IPS-20b (cell line): ENCODE measurements around the gene TDRKH.
A peak's percentile ranks its signal among the peaks of the same experiment; 100 is the strongest.
"Not testable (repeated sequence)": the region's sequence is repeated elsewhere in the genome, so short reads cannot be mapped to it uniquely, and the experiment has no call there.

Source experiments
- H3K27ac ChIP-seq: one replicate; pipeline ENCODE4 v1.5.1; 2013; ENCODE audit warnings: low read length
- H3K27me3 ChIP-seq: 2 replicates; pipeline ENCODE4 v1.6.1; 2013; ENCODE audit warnings: mild to moderate bottlenecking, low read length, inconsistent platforms; ENCODE audit not compliant: insufficient read depth
- H3K36me3 ChIP-seq: 2 replicates; pipeline ENCODE4 v1.6.1; 2013; ENCODE audit warnings: low read depth, mild to moderate bottlenecking, inconsistent platforms, low read length, moderate library complexity; ENCODE audit not compliant: insufficient read depth
- H3K4me1 ChIP-seq: 2 replicates; pipeline ENCODE4 v1.6.1; 2013; ENCODE audit warnings: mild to moderate bottlenecking, control low read depth, inconsistent platforms, low read length, moderate library complexity; ENCODE audit not compliant: insufficient read depth
- H3K4me3 ChIP-seq: 2 replicates; pipeline ENCODE4 v1.5.1; 2013; ENCODE audit warnings: mild to moderate bottlenecking, low read length, inconsistent platforms
- H3K9ac ChIP-seq: 2 replicates; pipeline ENCODE4 v1.6.1; 2013; ENCODE audit warnings: low read depth, mild to moderate bottlenecking, inconsistent platforms, low read length, moderate library complexity
- H3K9me3 ChIP-seq: 2 replicates; pipeline ENCODE4 v1.6.1; 2013; ENCODE audit warnings: mild to moderate bottlenecking, low read depth, low read length, inconsistent platforms; ENCODE audit not compliant: insufficient read depth

The TDRKH gene

DNA sequence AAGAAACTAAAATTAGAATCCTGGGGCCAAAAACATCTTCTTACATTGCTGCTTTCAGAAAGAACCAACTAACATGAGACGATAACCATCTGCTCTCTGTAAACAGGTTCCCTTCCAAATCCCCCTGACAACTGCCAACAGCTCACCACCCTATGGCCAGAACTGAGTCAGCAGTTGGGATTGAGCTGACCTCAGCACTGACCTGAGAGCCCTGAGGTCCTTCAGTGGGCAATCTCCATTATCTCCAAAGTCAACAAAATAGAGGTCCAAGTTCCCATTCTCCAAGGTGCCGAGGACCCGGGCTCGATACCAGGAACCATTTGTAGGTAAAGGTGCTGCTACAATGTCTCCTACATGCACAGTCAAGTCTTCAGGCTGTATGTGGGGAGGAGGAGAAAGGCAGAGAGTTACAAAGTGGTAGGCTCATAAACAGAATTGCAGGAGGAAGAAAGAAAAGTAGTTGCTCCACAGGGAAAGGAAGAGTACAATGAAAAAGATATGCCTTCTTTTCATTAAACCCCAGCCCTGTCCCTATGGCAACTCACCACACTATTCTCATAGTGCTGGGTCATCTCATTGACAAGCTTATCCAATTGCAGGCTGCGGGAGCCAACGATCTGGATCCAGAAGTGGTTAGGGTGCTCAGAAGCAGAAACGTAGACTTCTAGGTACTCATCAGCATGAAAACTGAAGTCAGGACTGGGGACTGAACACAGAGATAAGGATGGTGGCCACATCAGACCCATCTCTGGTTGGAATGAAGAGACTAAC lies 14.2 kb downstream of the TDRKH start:
- H3K4me1 ChIP-seq, result no peaks in the 10 kb centered on the region
- H3K9ac ChIP-seq, result no peak overlapping the region
- H3K9me3 ChIP-seq, result no peaks in the 10 kb centered on the region
- no peak overlapping the region for H3K27ac ChIP-seq
- H3K36me3 ChIP-seq, result peaks cover 56% of the 10 kb centered on the region
- no peak overlapping the region for H3K4me3 ChIP-seq
- no peaks in the 10 kb centered on the region for H3K27me3 ChIP-seq

DNA sequence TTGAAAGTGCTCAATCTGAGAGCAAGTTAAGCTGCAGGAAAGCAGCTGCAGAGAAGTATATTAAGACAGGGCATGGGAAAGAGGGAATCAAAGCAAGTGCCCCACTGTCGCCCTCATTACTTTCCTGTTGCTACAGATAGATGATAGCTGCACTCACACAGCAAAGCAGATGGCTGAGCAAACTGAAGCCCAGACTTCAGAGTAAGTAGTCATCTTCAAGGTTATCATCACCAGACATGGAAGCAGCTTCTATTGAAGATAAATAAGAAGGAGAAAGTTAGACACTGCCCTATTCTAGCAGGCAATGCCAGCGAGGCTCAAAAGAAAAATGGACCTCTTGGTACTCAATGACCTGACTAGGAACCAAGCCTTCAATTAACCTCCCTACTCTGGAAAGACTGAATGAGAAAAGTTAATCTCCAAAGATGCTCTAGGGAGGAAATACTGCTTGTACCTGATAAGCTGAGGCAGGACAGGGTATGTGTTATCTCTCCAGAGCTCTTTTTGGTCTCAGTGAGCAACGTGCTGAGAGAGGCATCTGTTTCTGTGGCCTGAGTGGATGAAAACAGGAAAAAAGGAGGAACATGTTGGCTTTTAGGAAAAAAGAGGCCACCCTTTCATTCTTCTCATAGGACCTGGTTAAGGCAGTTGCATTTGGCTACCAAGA lies 15.9 kb downstream of the TDRKH start:
- H3K9ac ChIP-seq, result no peak overlapping the region
- H3K27me3 ChIP-seq, result no peaks in the 10 kb centered on the region
- no peak overlapping the region for H3K4me3 ChIP-seq
- H3K36me3 ChIP-seq, result peaks cover 46% of the 10 kb centered on the region
- no peaks in the 10 kb centered on the region for H3K9me3 ChIP-seq
- H3K27ac ChIP-seq, result no peak overlapping the region
- H3K4me1 ChIP-seq, result no peaks in the 10 kb centered on the region

DNA sequence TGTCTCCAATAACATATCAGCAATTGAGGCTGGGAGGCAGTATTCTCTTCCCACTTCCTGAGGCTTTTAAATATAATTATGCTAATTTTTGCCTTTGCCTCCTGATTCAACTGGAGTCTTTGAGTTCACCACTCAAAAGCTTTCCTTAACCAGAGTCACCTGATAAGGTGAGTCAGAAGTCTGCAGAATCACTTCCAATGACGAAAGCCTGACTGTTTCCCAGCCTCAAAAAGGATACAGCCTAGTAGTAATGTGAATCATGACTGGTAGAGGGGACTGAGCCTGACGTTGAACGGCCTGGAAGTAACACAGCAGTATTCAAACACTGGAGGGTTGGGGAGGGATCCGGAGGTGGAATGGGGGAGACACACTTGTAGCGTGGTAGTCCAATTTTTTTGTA lies 16.6 kb downstream of the TDRKH start:
- H3K27me3 ChIP-seq, result no peaks in the 10 kb centered on the region
- no peaks in the 10 kb centered on the region for H3K9me3 ChIP-seq
- no peak overlapping the region for H3K27ac ChIP-seq
- H3K9ac ChIP-seq, result no peak overlapping the region
- no peaks in the 10 kb centered on the region for H3K4me1 ChIP-seq
- H3K4me3 ChIP-seq, result no peak overlapping the region
- peaks cover 43% of the 10 kb centered on the region for H3K36me3 ChIP-seq

DNA sequence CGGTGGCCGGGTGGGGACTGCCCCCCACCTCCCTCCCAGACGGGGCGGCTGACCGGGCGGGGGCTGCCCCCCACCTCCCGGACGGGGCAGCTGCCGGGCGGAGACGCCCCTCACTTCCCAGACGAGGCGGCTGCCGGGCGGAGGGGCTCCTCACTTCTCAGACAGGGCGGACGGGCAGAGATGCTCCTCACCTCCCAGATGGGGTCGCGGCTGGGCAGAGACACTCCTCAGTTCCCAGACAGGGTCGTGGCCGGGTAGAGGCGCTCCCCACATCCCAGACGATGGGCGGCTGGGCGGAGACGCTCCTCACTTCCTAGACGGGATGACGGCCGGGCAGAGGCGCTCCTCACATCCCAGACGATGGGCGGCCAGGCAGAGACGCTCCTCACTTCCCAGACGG lies 21.0 kb downstream of the TDRKH start:
- not testable (repeated sequence) for H3K4me1 ChIP-seq, H3K9me3 ChIP-seq, H3K9ac ChIP-seq, H3K27me3 ChIP-seq, H3K4me3 ChIP-seq, H3K27ac ChIP-seq, H3K36me3 ChIP-seq

DNA sequence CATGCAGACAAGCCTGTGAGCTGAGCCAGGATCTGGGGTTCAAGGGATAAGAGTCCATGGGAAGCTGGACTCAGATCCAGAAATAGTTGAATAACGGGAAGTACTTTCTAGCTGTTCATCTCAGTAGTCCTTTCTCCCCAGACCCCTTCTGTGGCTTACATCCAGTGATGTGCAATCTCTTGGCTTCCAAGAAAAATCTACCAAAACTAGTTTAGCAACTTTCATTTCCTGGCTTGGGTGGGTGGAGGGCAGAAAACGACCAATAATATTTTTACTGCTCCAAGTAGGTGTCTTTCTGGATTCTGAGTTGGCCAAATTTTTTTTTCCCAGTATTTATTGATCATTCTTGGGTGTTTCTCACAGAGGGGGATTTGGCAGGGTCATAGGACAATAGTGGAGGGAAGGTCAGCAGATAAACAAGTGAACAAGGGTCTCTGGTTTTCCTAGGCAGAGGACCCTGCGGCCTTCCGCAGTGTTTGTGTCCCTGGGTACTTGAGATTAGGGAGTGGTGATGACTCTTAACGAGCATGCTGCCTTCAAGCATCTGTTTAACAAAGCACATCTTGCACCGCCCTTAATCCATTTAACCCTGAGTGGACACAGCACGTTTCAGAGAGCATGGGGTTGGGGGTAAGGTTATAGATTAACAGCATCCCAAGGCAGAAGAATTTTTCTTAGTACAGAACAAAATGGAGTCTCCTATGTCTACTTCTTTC lies 21.8 kb downstream of the TDRKH start:
- H3K27ac ChIP-seq, H3K27me3 ChIP-seq, H3K36me3 ChIP-seq, H3K4me1 ChIP-seq, H3K9ac ChIP-seq, H3K9me3 ChIP-seq, H3K4me3 ChIP-seq: not testable (repeated sequence)

DNA sequence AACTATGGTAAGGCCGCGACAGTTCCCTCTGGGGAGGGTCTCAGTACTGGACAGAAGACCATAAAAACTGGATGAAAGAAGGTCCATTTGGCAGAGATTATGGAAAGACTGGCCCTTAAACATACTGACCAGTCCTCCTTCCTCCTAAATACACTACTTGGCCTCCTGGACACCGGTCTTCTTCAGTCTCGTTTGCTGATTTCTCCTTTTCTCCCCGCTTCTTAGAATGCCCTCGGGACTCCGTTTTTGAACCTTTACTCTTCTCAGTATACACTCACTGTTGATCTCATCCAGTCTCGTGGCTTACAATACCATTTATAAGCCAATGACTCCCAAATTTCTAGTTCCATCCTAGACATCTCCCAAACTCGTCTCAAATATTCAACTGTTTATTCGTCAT lies 26.3 kb downstream of the TDRKH start:
- Histone ChIP-seq H3K4me1 (peaks cover 10% of the 10 kb centered on the region; the same call in 1 of the 2 replicates), H3K9me3 (no peaks in the 10 kb centered on the region), H3K36me3 (peaks cover 32% of the 10 kb centered on the region), H3K4me3 (peak overlapping the region; percentile 94), H3K27me3 (no peaks in the 10 kb centered on the region), H3K27ac (peak overlapping the region; percentile 67), H3K9ac (peak overlapping the region; percentile 92)

DNA sequence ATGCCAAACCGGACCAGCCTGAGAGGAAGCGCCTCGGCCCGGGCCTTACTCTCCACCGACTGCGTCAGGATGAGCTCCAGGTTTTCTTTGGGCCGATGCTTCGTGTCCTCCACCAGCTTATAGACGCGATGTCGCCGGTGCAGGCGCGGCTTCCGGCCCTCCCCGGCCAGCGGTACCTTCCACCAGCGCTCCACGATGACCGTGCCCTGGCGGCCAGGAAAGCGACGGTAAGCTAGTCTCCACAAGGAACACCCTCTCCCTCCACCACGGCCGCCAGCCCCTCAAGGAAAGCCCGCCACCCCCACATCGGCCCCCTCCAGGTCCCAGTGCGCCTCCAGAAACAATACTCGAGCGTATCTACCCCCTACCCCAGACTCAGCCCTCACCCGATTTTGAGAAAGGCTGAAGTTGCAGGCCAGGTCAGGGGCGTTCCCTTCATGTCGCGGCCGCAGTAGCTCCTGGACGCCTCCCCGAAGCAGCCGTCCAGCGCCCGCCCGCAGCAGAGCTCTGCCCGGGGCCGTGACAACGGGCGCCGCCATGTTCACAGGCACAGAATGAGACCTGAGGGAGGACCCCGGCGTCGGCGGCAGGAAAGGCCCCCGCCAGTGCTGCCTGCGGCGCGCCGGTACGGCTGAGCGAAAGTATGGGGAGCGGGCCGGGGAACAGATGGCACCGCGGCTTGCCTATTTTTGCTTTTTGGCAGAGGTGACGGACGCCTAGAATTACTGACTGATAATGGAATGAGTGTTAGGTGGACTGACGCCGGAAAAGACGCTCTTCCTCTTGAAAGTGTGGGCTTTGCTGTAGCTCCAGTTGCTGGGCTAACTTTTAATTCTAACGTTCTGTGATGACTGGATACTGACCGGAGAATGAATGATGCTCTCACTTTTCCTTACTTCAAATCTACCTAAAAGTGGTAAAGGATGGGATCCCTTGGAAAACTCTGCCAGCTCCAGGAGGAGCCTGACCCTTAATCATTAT lies 27.1 kb downstream of the TDRKH start, which contains the start of gene MRPL9:
TSS of gene MRPL9 (minus strand) at position 556 of the 981 bp plus-strand sequence. CDS start at position 539, 17 bp downstream.
- Histone ChIP-seq H3K4me1 (peaks cover 10% of the 10 kb centered on the region; the same call in 1 of the 2 replicates), H3K4me3 (peak within 1 kb of the TSS; percentile 94), H3K27ac (peak within 1 kb of the TSS; percentile 67), H3K9ac (peak within 1 kb of the TSS; percentile 92), H3K27me3 (no peaks in the 10 kb centered on the region), H3K9me3 (no peaks in the 10 kb centered on the region), H3K36me3 (peaks cover 40% of the 10 kb centered on the region)

DNA sequence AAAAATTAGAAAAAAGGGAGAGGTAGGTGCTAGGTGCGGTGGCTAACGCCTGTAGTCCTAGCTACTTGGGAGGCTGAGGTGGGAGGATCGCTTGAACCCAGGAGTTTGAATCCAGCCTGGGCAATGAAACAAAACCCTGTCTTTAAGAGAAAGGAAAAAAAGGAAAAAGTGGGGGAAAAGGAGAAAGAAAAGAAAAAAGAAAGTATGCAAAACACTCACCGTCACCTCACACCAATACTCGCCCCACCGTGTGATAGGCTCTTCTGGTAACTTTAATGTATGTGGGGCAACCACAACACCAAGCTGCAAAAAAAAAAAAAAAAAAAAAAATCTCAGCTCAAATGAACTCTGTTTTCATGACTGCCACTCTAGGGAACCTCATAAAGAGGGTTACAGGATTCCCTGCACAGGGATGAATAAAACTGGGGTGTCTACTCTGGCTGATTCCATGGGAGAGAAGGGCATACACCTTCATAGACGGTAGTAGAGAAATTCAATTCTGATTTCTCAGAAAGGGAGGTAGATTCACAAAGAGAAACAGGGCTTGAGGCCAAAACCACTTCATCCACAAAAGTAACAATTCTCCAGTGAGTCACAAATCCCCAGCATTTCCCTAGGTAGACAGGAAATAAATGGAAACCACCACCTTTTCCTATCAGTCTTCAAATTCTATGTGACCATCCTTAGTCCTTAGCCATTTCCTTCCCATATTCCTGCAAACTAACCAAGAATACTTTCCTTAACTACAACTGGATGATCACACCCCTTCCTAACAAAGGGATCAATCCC lies 29.5 kb downstream of the TDRKH start:
- Histone ChIP-seq H3K9me3 (no peaks in the 10 kb centered on the region), H3K4me3 (no peak overlapping the region), H3K36me3 (peaks cover 52% of the 10 kb centered on the region), H3K9ac (no peak overlapping the region), H3K27me3 (no peaks in the 10 kb centered on the region), H3K27ac (no peak overlapping the region), H3K4me1 (peaks cover 10% of the 10 kb centered on the region; the same call in 1 of the 2 replicates)

DNA sequence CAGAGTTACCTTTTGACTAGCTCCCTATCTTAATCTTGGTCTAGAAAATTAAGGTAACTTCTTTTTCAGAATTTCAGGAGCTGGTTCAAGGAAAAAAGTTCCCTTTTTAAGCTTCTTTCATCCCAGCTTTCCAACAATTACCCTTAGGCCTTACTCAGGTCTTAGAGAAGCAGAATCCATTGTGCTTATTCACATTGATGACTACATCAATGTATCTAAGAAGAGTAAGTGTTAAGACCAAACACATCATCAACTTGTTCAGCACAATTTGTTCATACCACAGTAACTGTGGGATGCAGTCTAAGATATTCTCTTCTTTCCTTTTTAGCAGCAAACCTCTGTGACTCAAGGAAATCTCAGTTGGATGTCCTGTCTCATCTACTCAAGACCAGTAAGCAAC lies 31.1 kb downstream of the TDRKH start:
- Histone ChIP-seq H3K36me3 (peaks cover 52% of the 10 kb centered on the region), H3K27ac (no peak overlapping the region), H3K27me3 (no peaks in the 10 kb centered on the region), H3K4me3 (no peak overlapping the region), H3K4me1 (peaks cover 10% of the 10 kb centered on the region; the same call in 1 of the 2 replicates), H3K9me3 (no peaks in the 10 kb centered on the region), H3K9ac (no peak overlapping the region)

DNA sequence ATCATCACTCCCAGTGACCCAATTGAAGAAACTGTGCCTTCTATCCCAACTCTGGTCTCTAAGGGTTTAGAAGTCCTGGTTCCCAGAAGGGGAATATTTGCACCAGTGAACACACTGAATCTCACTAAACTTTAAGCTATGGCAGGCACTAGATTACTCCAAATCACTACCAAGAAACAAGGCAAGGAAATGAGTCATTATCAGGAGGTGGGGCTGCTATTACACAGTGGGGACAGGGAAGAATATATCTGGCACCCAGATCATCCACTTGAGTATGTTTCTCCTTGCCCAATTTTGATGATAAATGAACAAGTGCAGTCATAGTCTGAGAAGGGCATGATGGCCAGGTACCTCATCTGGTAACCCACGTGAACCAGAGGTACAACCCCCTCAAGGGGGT lies 34.0 kb downstream of the TDRKH start:
- Histone ChIP-seq H3K4me3 (no peak overlapping the region), H3K9ac (no peak overlapping the region), H3K4me1 (no peaks in the 10 kb centered on the region), H3K9me3 (no peaks in the 10 kb centered on the region), H3K36me3 (peaks cover 43% of the 10 kb centered on the region), H3K27ac (no peak overlapping the region), H3K27me3 (no peaks in the 10 kb centered on the region)
